ENCODE measurements around the gene TTI1. TPM values are rescaled to one million over a fixed set of nuclear protein-coding genes. Genes with fewer than 3 reads are reported as not detected.

TTI1 gene
- total and polyA plus RNA-seq, 2 experiments from 2014 or later: 17.8 to 56.4 TPM

- H3K4me3 ChIP-seq: no peak overlapping the region
- no peaks in the 10 kb centered on the region for H3K4me1 ChIP-seq (ENCODE audit: insufficient read depth)
- H3K9me2 ChIP-seq (ENCODE audit: insufficient read depth): no peaks in the 10 kb centered on the region
- H3K36me3 Mint-ChIP-seq (ENCODE audit: low read depth): peaks cover 29% of the 10 kb centered on the region
- no peak overlapping the region for H3K4me2 ChIP-seq
- no peak overlapping the region for H2AFZ ChIP-seq
- peaks cover 57% of the 10 kb centered on the region for H3K79me2 ChIP-seq (replicated peaks; ENCODE audit: insufficient read depth)
- ATAC-seq (no peak), DNase-seq (ENCODE audit: low spot score) (no peak)
- H4K20me1 ChIP-seq (replicated peaks; ENCODE audit: insufficient read depth): peaks cover 29% of the 10 kb centered on the region
- peaks cover 25% of the 10 kb centered on the region for H3K36me3 ChIP-seq (ENCODE audit: insufficient read depth)
- no peak overlapping the region for H3K4me3 Mint-ChIP-seq
- H3K27ac Mint-ChIP-seq: no peak overlapping the region
- no peaks in the 10 kb centered on the region for H3K27me3 ChIP-seq (ENCODE audit: insufficient read depth)
- H3K4me1 Mint-ChIP-seq: no peaks in the 10 kb centered on the region
- H3F3A ChIP-seq (replicated peaks; ENCODE audit: low read depth): no peaks in the 10 kb centered on the region
- no peak for TF ChIP-seq REST (IDR thresholded peaks at IDR 0.05; ENCODE audit: unreplicated experiment)
- TF ChIP-seq ETS1 (IDR thresholded peaks at IDR 0.05): no peak
- no peak for TF ChIP-seq EZH2phosphoT487 (IDR thresholded peaks at IDR 0.05; ENCODE audit: unreplicated experiment)
- TF ChIP-seq ZNF114 (CRISPR knock-in tag; IDR thresholded peaks at IDR 0.05): no peak
- no peak for TF ChIP-seq STAT1 (IDR thresholded peaks at IDR 0.05; ENCODE audit: unreplicated experiment)
- TF ChIP-seq ZNF331 (CRISPR knock-in tag; IDR thresholded peaks at IDR 0.05; ENCODE audit: low read depth): no peak
- no peaks in the 10 kb centered on the region for H3K27me3 Mint-ChIP-seq (ENCODE audit: insufficient read depth, low read depth, poor library complexity)
- no peak overlapping the region for H3K27ac ChIP-seq (ENCODE audit: low read depth)
- no peaks in the 10 kb centered on the region for H3K9me3 Mint-ChIP-seq
Measured at GRCh38 chr20:38008233-38008944, 24.9 kb downstream of the TTI1 start.

DNA sequence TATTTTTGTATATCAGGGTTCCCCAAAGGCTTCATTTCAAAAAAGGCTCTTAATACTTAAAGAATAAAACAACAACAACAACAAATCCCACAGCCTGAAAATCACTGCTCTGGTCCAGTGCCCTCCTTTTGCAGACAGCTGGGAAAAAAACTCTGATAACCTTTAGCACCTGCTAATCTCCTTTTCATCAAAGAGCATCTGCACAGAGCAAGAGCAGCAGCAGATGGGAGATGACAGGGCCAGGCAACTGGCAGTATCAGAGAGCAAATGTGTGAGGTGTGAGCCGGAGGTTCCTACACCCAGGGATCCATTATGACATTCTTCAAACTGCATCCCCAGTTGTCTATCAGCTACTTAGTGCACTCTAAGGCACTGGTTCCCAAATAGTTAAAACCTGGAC is 25.7 kb downstream of the TTI1 start:
- no peaks in the 10 kb centered on the region for H3K4me1 Mint-ChIP-seq
- no peak overlapping the region for H2AFZ ChIP-seq
- ATAC-seq (no peak), DNase-seq (ENCODE audit: low spot score) (no peak)
- no peak overlapping the region for H3K27ac Mint-ChIP-seq
- H3K4me3 Mint-ChIP-seq: no peak overlapping the region
- H3K9me2 ChIP-seq (ENCODE audit: insufficient read depth): no peaks in the 10 kb centered on the region
- TF ChIP-seq POLR2AphosphoS5 (IDR thresholded peaks at IDR 0.05; ENCODE audit: low read depth) (no peak), NANOG (IDR thresholded peaks at IDR 0.05; ENCODE audit: borderline replicate concordance) (no peak)
- no peak overlapping the region for H3K4me3 ChIP-seq
- H3K4me1 ChIP-seq (ENCODE audit: insufficient read depth): no peaks in the 10 kb centered on the region
- peaks cover 53% of the 10 kb centered on the region for H3K79me2 ChIP-seq (replicated peaks; ENCODE audit: insufficient read depth)
- peaks cover 29% of the 10 kb centered on the region for H4K20me1 ChIP-seq (replicated peaks; ENCODE audit: insufficient read depth)
- H3K27ac ChIP-seq (ENCODE audit: low read depth): no peak overlapping the region
- no peak overlapping the region for H3K4me2 ChIP-seq
- H3K36me3 Mint-ChIP-seq (ENCODE audit: low read depth): peaks cover 23% of the 10 kb centered on the region
- no peaks in the 10 kb centered on the region for H3K27me3 ChIP-seq (ENCODE audit: insufficient read depth)
- H3K27me3 Mint-ChIP-seq (ENCODE audit: insufficient read depth, low read depth, poor library complexity): no peaks in the 10 kb centered on the region
- H3K9me3 Mint-ChIP-seq: no peaks in the 10 kb centered on the region
- peaks cover 23% of the 10 kb centered on the region for H3K36me3 ChIP-seq (ENCODE audit: insufficient read depth)
- no peaks in the 10 kb centered on the region for H3F3A ChIP-seq (replicated peaks; ENCODE audit: low read depth)
